Osteocyte (in vitro differentiated cells): ENCODE results near the gene NFIC. TPM values are rescaled to one million over a fixed set of nuclear protein-coding genes. Genes with fewer than 3 reads are reported as not detected.

Experiments
- DNase-seq: peaks from one replicate; pipeline ENCODE4 v3.0.0; 2021; ENCODE audit warnings: mixed read lengths; ENCODE audit not compliant: unreplicated experiment; ENCODE audit errors: extremely low spot score
- H3K27ac Mint-ChIP-seq: one replicate; pipeline ENCODE4 v1.8.0; 2021; ENCODE audit warnings: mild to moderate bottlenecking, mixed read lengths; ENCODE audit not compliant: unreplicated experiment
- H3K27me3 Mint-ChIP-seq: one replicate; pipeline ENCODE4 v1.8.0; 2021; ENCODE audit warnings: mixed read lengths; ENCODE audit not compliant: unreplicated experiment
- H3K36me3 Mint-ChIP-seq: one replicate; pipeline ENCODE4 v1.8.0; 2021; ENCODE audit warnings: mixed read lengths; ENCODE audit not compliant: unreplicated experiment
- H3K4me1 Mint-ChIP-seq: one replicate; pipeline ENCODE4 v1.8.0; 2021; ENCODE audit warnings: mixed read lengths; ENCODE audit not compliant: unreplicated experiment
- H3K4me3 Mint-ChIP-seq: one replicate; pipeline ENCODE4 v1.8.0; 2021; ENCODE audit warnings: mild to moderate bottlenecking, moderate library complexity, mixed read lengths; ENCODE audit not compliant: unreplicated experiment
- H3K9me3 Mint-ChIP-seq: one replicate; pipeline ENCODE4 v1.8.0; 2021; ENCODE audit warnings: mixed read lengths; ENCODE audit not compliant: unreplicated experiment
- CTCF ChIP-seq: fragments of 200-600 bp; sonication (generic); IDR thresholded peaks from 2 replicates; pipeline ENCODE4 v1.5.0; 2021; ENCODE audit warnings: antibody characterized with exemption, mild to moderate bottlenecking, moderate library complexity
- total RNA-seq: library from RNA; stranded (reverse); gene quantifications from 2 replicates; pipeline ENCODE4 v1.2.1, GENCODE V29; 2021

NFIC gene
- total RNA-seq, 1 donor from 2014 or later = 63.8 TPM

GRCh38 chr19:3480383-3481091, 114.2 kb downstream of the NFIC start, which contains the start of gene SMIM24:
TSS of gene SMIM24 (minus strand) at chr19:3480525. CDS start at chr19:3480463, 62 bp downstream.
- no peaks in the 10 kb centered on the region for H3K9me3 Mint-ChIP-seq
- H3K4me1 Mint-ChIP-seq = no peaks in the 10 kb centered on the region
- H3K27ac Mint-ChIP-seq = no peak within 1 kb of the TSS
- no peak for TF ChIP-seq CTCF
- DNase-seq = no peak
- H3K36me3 Mint-ChIP-seq = no peaks in the 10 kb centered on the region
- H3K27me3 Mint-ChIP-seq = peaks cover 9% of the 10 kb centered on the region
- no peak within 1 kb of the TSS for H3K4me3 Mint-ChIP-seq

- Mint-ChIP-seq H3K4me3 (no peak overlapping the region), H3K36me3 (no peaks in the 10 kb centered on the region), H3K27me3 (peaks cover 9% of the 10 kb centered on the region), H3K9me3 (no peaks in the 10 kb centered on the region), H3K4me1 (no peaks in the 10 kb centered on the region), H3K27ac (no peak overlapping the region)
- no peak for DNase-seq
- TF ChIP-seq CTCF = no peak
Observed at GRCh38 chr19:3481241-3482090, 115.1 kb downstream of the NFIC start.

GRCh38 chr19:3482507-3483225, 116.3 kb downstream of the NFIC start:
- no peaks in the 10 kb centered on the region for H3K4me1 Mint-ChIP-seq
- no peaks in the 10 kb centered on the region for H3K36me3 Mint-ChIP-seq
- peaks cover 9% of the 10 kb centered on the region for H3K27me3 Mint-ChIP-seq
- no peak for DNase-seq
- H3K27ac Mint-ChIP-seq = no peak overlapping the region
- no peak overlapping the region for H3K4me3 Mint-ChIP-seq
- TF ChIP-seq CTCF = no peak
- no peaks in the 10 kb centered on the region for H3K9me3 Mint-ChIP-seq

- DNase-seq = no peak
- no peak within 1 kb of the TSS for H3K4me3 Mint-ChIP-seq
- no peaks in the 10 kb centered on the region for H3K9me3 Mint-ChIP-seq
- peaks cover 7% of the 10 kb centered on the region for H3K27me3 Mint-ChIP-seq
- no peak for TF ChIP-seq CTCF
- H3K4me1 Mint-ChIP-seq = no peaks in the 10 kb centered on the region
- no peaks in the 10 kb centered on the region for H3K36me3 Mint-ChIP-seq
- no peak within 1 kb of the TSS for H3K27ac Mint-ChIP-seq
Observed at GRCh38 chr19:3483226-3483628, 116.8 kb downstream of the NFIC start, which contains the start of gene SMIM44. TSS of gene SMIM44 (minus strand) at chr19:3483441. CDS start at chr19:3483403, 38 bp downstream.
